IMR-90 (cell line): ENCODE data around the gene TRABD.

Experiments used
- MXI1 ChIP-seq: IDR thresholded peaks from 2 replicates; pipeline ENCODE4 v1.6.1; 2012; ENCODE audit warnings: low read depth, mild to moderate bottlenecking, low read length, moderate library complexity, borderline replicate concordance
- NFE2L2 ChIP-seq: fragments of 150-350 bp; IDR thresholded peaks from 2 replicates; pipeline ENCODE4 v1.6.1; 2016; ENCODE audit warnings: low read depth, mild to moderate bottlenecking, low read length
- POLR2A ChIP-seq: IDR thresholded peaks from 2 replicates; pipeline ENCODE4 v1.6.1; 2012; ENCODE audit warnings: mild to moderate bottlenecking, low read depth, low read length
- RAD21 ChIP-seq: IDR thresholded peaks from 2 replicates; pipeline ENCODE4 v1.6.1; 2012; ENCODE audit warnings: low read length, improper control_type of control experiment
- RCOR1 ChIP-seq: IDR thresholded peaks from 2 replicates; pipeline ENCODE4 v1.6.1; 2012; ENCODE audit warnings: mild to moderate bottlenecking, low read length, improper control_type of control experiment; ENCODE audit not compliant: insufficient replicate concordance
- RFX5 ChIP-seq: IDR thresholded peaks from 2 replicates; pipeline ENCODE4 v1.8.0; 2012; ENCODE audit warnings: low read depth, mild to moderate bottlenecking, low read length, moderate library complexity
- TF ChIP-seq, protein P1 (sequence below): conservative IDR thresholded peaks from 2 replicates; pipeline ENCODE4 v1.5.1; 2012; ENCODE audit warnings: mild to moderate bottlenecking, low read depth, low read length, improper control_type of control experiment
- TF ChIP-seq, protein P2 (sequence below): fragments of 150-350 bp; IDR thresholded peaks from 2 replicates; pipeline ENCODE4 v1.6.1; 2017; ENCODE audit warnings: mild to moderate bottlenecking, antibody characterized with exemption, low read length, low read depth

DNA sequence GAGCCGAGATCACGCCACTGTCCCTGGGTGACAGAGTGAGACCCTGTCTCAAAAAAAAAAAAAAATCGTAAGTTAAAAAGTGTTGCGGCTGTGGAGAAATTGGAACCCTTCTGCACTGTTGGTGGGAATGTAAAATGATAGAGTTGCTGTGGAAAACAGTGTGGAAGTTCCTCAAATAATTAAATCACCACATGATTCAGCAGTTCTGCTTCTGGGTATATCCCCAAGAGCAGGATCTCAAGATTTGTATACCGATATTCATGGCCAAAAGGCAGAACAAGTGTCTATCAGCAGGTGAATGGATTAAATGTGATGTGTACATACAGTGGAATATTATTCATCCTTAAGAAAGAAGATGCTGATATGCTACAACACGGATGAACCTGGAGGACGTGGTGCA, 18.9 kb downstream of the TRABD start:
- TF ChIP-seq POLR2A (no peak), RFX5 (no peak), MXI1 (no peak), RCOR1 (no peak), RAD21 (no peak), NFE2L2 (no peak)
- TF ChIP-seq, protein P1, sequence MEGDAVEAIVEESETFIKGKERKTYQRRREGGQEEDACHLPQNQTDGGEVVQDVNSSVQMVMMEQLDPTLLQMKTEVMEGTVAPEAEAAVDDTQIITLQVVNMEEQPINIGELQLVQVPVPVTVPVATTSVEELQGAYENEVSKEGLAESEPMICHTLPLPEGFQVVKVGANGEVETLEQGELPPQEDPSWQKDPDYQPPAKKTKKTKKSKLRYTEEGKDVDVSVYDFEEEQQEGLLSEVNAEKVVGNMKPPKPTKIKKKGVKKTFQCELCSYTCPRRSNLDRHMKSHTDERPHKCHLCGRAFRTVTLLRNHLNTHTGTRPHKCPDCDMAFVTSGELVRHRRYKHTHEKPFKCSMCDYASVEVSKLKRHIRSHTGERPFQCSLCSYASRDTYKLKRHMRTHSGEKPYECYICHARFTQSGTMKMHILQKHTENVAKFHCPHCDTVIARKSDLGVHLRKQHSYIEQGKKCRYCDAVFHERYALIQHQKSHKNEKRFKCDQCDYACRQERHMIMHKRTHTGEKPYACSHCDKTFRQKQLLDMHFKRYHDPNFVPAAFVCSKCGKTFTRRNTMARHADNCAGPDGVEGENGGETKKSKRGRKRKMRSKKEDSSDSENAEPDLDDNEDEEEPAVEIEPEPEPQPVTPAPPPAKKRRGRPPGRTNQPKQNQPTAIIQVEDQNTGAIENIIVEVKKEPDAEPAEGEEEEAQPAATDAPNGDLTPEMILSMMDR, result no peak
- TF ChIP-seq, protein P2, sequence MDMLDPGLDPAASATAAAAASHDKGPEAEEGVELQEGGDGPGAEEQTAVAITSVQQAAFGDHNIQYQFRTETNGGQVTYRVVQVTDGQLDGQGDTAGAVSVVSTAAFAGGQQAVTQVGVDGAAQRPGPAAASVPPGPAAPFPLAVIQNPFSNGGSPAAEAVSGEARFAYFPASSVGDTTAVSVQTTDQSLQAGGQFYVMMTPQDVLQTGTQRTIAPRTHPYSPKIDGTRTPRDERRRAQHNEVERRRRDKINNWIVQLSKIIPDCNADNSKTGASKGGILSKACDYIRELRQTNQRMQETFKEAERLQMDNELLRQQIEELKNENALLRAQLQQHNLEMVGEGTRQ, result no peak
